Measurements from ENCODE around the gene F2R.

F2R gene

GRCh38 chr5:76690704-76691466, 25.0 kb upstream of the F2R start:
- no peak for DNase-seq (ENCODE audit: low read depth)

- no peak for DNase-seq (ENCODE audit: low read depth)
These were observed 24.3 kb upstream of the F2R start for GRCh38 chr5:76691467-76692273.

- DNase-seq (ENCODE audit: low read depth): no peak
These were observed 23.7 kb upstream of the F2R start for GRCh38 chr5:76692274-76692540.

- DNase-seq (ENCODE audit: low read depth): no peak
These were observed 23.3 kb upstream of the F2R start for GRCh38 chr5:76692651-76693050.

GRCh38 chr5:76693141-76693540, 22.8 kb upstream of the F2R start:
- DNase-seq (ENCODE audit: low read depth): no peak

- DNase-seq (ENCODE audit: low read depth): no peak
These were observed 21.6 kb upstream of the F2R start for GRCh38 chr5:76694317-76694716.

- DNase-seq (ENCODE audit: low read depth): no peak
These were observed 20.6 kb upstream of the F2R start for GRCh38 chr5:76695346-76695745.

- no peak for DNase-seq (ENCODE audit: low read depth)
These were observed 19.7 kb upstream of the F2R start for GRCh38 chr5:76696251-76696650.

- DNase-seq (ENCODE audit: low read depth): no peak
These were observed 18.3 kb upstream of the F2R start for GRCh38 chr5:76697670-76698069.

GRCh38 chr5:76700571-76700970, 15.4 kb upstream of the F2R start:
- DNase-seq (ENCODE audit: low read depth): no peak

- no peak for DNase-seq (ENCODE audit: low read depth)
These were observed 14.6 kb upstream of the F2R start for GRCh38 chr5:76701298-76701697.

GRCh38 chr5:76703707-76704106, 12.2 kb upstream of the F2R start:
- no peak for DNase-seq (ENCODE audit: low read depth)

- no peak for DNase-seq (ENCODE audit: low read depth)
These were observed 11.7 kb upstream of the F2R start for GRCh38 chr5:76704131-76704663.

- DNase-seq (ENCODE audit: low read depth): no peak
These were observed 10.4 kb upstream of the F2R start for GRCh38 chr5:76705574-76705973.

- DNase-seq (ENCODE audit: low read depth): no peak
These were observed 6.2 kb upstream of the F2R start for GRCh38 chr5:76709762-76710161.

- no peak for DNase-seq (ENCODE audit: low read depth)
These were observed 4.9 kb upstream of the F2R start for GRCh38 chr5:76710991-76711390.

GRCh38 chr5:76714751-76715485, 1.0 kb upstream of the F2R start:
- no peak for DNase-seq (ENCODE audit: low read depth)

GRCh38 chr5:76715486-76715735, 515 bp upstream of the F2R start:
- DNase-seq (ENCODE audit: low read depth): no peak

GRCh38 chr5:76716456-76717157, 681 bp downstream of the F2R start:
- no peak for DNase-seq (ENCODE audit: low read depth)

- no peak for DNase-seq (ENCODE audit: low read depth)
These were observed 1.5 kb downstream of the F2R start for GRCh38 chr5:76717222-76718083.

GRCh38 chr5:76718381-76718832, 2.5 kb downstream of the F2R start:
- DNase-seq (ENCODE audit: low read depth): no peak
